ENCODE results near the gene CTDNEP1. TPM values are rescaled to one million over a fixed set of nuclear protein-coding genes. Genes with fewer than 3 reads are reported as not detected.
A peak's percentile ranks its signal among the peaks of the same experiment; 100 is the strongest.

CTDNEP1 gene
- total and polyA plus RNA-seq, 2 donors (not counting 3 experiments of a cell fraction or from before 2014, with no cell fraction given): 130 to 143 TPM

DNA sequence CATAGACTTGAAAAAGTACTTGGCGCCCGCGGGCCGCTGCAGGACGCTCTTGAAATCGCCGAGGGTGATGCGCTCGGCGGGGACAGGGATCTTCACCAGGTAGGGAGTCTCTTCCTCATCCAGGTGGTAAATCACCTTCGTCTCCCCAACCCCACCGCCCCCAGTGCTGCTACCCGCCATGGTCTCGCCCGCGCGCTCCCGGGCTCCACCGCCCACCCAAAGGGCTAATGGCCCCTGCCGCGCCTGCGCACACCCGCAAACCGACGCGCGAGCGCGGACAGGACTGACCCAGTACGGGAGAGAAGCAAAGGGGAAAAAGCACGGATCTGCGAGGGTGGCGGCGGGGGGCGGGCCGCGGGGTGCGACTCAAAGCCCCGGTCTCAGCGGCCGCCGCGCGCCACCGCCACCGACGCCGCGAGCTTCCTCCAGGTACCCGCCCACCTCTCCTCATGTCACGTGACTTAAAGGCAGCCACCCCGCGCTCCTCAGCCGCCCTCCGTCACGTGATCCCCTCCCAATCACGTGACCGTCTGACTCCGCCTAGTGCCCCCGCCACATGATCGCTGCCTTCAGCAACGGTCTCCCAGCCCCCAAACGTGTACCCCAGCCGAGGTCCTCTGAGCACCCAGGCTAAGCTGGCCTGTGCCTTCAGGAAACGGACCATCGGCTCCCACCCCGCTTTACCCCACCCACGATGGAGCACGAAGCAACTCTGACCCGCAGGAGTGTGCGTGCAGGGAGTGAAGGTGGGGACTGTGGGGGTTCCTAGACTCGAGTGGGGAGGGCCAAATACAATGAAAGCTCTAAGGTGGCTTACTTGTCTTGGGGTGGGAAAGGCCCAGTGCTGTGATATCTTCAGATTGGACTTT lies 17.2 kb downstream of the CTDNEP1 start, which contains the start of gene DVL2:
TSS of gene DVL2 (minus strand) at position 435 of the 869 bp plus-strand sequence. CDS start at position 180, 255 bp downstream.
- intact Hi-C loops (cut with micrococcal nuclease) (loop anchor here (1.0 kb wide), 1 partner anchor 13 kb away; no protein-coding TSS in a partner anchor), dilution Hi-C loops (cut with MboI; ENCODE audit: extremely low pct_ligation_motif_present, low sequenced_read_pairs) (no loop called here)
- Histone ChIP-seq H3K4me2 (ENCODE audit: insufficient read depth, low read length) (peak within 1 kb of the TSS; percentile 86), H3K9me1 (replicated peaks; ENCODE audit: control insufficient read depth, extremely low read depth, insufficient read depth, low read length) (no peaks in the 10 kb centered on the region), H3K4me1 (ENCODE audit: control insufficient read depth, extremely low read depth, insufficient read depth, low read length) (peaks cover 12% of the 10 kb centered on the region), H3K27me3 (ENCODE audit: control insufficient read depth in 2 of 2, insufficient read depth in 2 of 2, low read length in 2 of 2) (no peaks in the 10 kb centered on the region), H4K20me1 (replicated peaks; ENCODE audit: control insufficient read depth, extremely low read depth, insufficient read depth, low read length) (peaks cover 4% of the 10 kb centered on the region), H3K79me2 (ENCODE audit: control insufficient read depth, insufficient read depth, low read length) (peaks cover 69% of the 10 kb centered on the region), H3K9me3 (replicated peaks; ENCODE audit: control insufficient read depth, insufficient read depth, low read length) (no peaks in the 10 kb centered on the region), H3K27ac (ENCODE audit: insufficient read depth, low read depth, low read length) (peak within 1 kb of the TSS; percentile 29), H3K9ac (replicated peaks; ENCODE audit: extremely low read depth, insufficient read depth, low read length) (peak within 1 kb of the TSS; percentile 74), H2AFZ (ENCODE audit: low read depth, low read length) (no peak within 1 kb of the TSS), H3K36me3 (ENCODE audit: control insufficient read depth in 2 of 2, extremely low read depth in 1 of 2, insufficient read depth in 2 of 2, low read length in 2 of 2) (peaks cover 14 to 32% of the 10 kb centered on the region in 2 experiments), H3K4me3 (replicated peaks in 1 of 3; ENCODE audit: insufficient read depth in 1 of 3, low read depth in 1 of 3, low read length in 3 of 3) (peak within 1 kb of the TSS; percentile 43 to 83 (median 55))
- POLR2A ChIA-PET: interaction anchor here (0.5 to 0.6 kb wide), 2 partner anchors 36 to 271 kb away, joined by 3 to 6 read pairs; no protein-coding TSS in a partner anchor
- peak; percentile 96 for DNase-seq (ENCODE audit: low read depth, low spot score)
- peak; percentile 97 for TF ChIP-seq POLR2A (IDR thresholded peaks at IDR 0.05; ENCODE audit: low read depth, low read length)
- peak; percentile 99 for TF ChIP-seq POLR2AphosphoS5 (IDR thresholded peaks at IDR 0.05; ENCODE audit: insufficient read depth, low read depth, low read length)
- TF ChIP-seq EZH2 (IDR thresholded peaks at IDR 0.05; ENCODE audit: borderline replicate concordance, low read depth, low read length, severe bottlenecking): no peak
- TF ChIP-seq GATA2 (IDR thresholded peaks at IDR 0.05; ENCODE audit: insufficient read depth, insufficient read length, low read depth, low read length): no peak
- no peak for TF ChIP-seq JUN (IDR thresholded peaks at IDR 0.05; ENCODE audit: borderline replicate concordance, insufficient read depth, insufficient read length, low read depth)
- TF ChIP-seq MYC (IDR thresholded peaks at IDR 0.05; ENCODE audit: low read depth, low read length): peak; percentile 55
- TF ChIP-seq, protein P1, sequence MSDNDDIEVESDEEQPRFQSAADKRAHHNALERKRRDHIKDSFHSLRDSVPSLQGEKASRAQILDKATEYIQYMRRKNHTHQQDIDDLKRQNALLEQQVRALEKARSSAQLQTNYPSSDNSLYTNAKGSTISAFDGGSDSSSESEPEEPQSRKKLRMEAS (IDR thresholded peaks at IDR 0.05; ENCODE audit: insufficient read depth, insufficient read length): peak; percentile 99
- TF ChIP-seq FOS (IDR thresholded peaks at IDR 0.05; ENCODE audit: borderline replicate concordance, insufficient read depth, low read length): no peak
- FAIRE-seq: peak; percentile 98
- TSS peak; percentile 17 for BruUV-seq (replicated peaks)
- CTCF ChIA-PET: interaction anchor here (1.0 to 2.8 kb wide), 3 partner anchors 13 to 62 kb away, joined by 3 to 13 read pairs (median 5); no protein-coding TSS in a partner anchor

Measured in endothelial cell of umbilical vein (primary cell).